Measurements from ENCODE around the gene TMPRSS11F.

DNA sequence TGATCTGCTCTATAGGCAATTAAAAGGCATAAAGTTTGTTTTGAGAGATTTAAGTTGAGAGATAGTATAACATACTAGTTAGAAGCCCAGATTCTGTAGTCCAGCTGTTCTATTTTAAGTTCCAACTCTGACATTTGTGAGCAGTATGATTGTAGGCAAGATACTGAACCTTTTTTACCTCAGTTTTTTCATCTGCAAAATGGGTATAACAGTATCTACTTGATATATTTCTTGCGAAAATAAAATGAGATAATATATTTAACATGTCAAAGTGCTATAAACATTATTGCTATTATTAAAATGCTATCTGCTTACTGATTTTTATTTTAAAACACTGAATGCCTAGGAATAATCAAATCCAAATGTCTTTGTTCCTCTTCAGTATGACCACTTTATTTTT, 19.2 kb downstream of the TMPRSS11F start:
- TF ChIP-seq ZFX (IDR thresholded peaks at IDR 0.05), result no peak
- TF ChIP-seq, protein P1, sequence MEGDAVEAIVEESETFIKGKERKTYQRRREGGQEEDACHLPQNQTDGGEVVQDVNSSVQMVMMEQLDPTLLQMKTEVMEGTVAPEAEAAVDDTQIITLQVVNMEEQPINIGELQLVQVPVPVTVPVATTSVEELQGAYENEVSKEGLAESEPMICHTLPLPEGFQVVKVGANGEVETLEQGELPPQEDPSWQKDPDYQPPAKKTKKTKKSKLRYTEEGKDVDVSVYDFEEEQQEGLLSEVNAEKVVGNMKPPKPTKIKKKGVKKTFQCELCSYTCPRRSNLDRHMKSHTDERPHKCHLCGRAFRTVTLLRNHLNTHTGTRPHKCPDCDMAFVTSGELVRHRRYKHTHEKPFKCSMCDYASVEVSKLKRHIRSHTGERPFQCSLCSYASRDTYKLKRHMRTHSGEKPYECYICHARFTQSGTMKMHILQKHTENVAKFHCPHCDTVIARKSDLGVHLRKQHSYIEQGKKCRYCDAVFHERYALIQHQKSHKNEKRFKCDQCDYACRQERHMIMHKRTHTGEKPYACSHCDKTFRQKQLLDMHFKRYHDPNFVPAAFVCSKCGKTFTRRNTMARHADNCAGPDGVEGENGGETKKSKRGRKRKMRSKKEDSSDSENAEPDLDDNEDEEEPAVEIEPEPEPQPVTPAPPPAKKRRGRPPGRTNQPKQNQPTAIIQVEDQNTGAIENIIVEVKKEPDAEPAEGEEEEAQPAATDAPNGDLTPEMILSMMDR (conservative IDR thresholded peaks at IDR 0.05), result no peak

Measured in C4-2B (cell line).